Erythroblast (primary cell): ENCODE measurements around the gene IL1F10.

Experiments
- GATA1 ChIP-seq: IDR thresholded peaks from 2 replicates; pipeline ENCODE4 v1.6.1; 2011; ENCODE audit warnings: low read depth, mild to moderate bottlenecking, control low read depth, low read length, moderate library complexity
- POLR2A ChIP-seq: IDR thresholded peaks from 2 replicates; pipeline ENCODE4 v1.6.1; 2011; ENCODE audit warnings: mild to moderate bottlenecking, low read length

DNA sequence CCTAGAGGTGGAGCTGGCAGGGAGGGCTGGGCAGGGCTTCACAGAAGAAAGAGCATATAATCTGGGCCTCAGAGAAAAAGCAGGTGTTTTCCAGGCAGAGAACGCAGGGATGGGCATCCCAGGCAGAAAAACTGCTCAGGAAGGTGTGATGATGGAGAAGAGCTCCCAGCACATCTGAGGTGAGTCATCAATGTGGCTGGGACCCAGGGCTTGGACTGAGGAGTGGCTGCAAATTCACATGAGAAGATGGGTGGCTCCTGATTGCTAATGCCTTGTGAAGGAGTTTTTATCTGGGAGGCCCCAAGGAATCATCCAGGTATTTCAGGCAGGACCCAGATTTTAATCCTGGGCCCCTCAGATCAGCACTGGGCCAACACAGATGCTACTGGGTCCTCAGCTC is 10.2 kb downstream of the IL1F10 start:
- TF ChIP-seq POLR2A = no peak
- TF ChIP-seq GATA1 = no peak
